HL-60 (cell line): ENCODE data around the gene NMNAT3.

ENCODE experiments used
- GABPA ChIP-seq: IDR thresholded peaks from 2 replicates; pipeline ENCODE4 v1.6.1; 2012; ENCODE audit warnings: low read depth
- POLR2AphosphoS5 ChIP-seq: IDR thresholded peaks from 2 replicates; pipeline ENCODE4 v1.6.1; 2012; ENCODE audit warnings: low read depth
- SPI1 ChIP-seq: IDR thresholded peaks from 2 replicates; pipeline ENCODE4 v1.6.1; 2012; ENCODE audit warnings: low read depth, mild to moderate bottlenecking, borderline replicate concordance
- TF ChIP-seq, protein P1 (sequence below): IDR thresholded peaks from one replicate; pipeline ENCODE4 v1.5.1; 2011; ENCODE audit warnings: low read length, control low read depth, inconsistent platforms; ENCODE audit not compliant: insufficient read depth

DNA sequence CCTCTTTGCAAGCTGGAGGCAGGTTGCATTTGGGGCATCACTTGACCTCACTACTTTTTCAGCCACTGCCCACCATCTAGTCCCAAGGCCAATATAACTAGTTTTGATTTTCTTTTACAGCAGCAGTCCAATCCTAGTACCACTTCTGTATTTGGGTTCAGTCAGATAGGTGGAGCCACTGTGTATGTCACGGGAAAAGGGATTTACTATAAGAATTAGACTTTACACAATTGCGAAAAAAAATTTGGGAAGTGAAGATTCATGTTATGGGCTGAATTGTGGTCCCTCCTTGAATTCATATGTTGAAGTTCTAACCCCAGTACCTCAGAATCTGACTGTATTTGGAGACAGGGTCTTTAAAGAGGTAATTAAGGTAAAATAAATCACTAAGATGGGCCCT, 37.4 kb upstream of the NMNAT3 start:
- TF ChIP-seq POLR2AphosphoS5 (no peak), SPI1 (no peak), GABPA (no peak)
- TF ChIP-seq, protein P1, sequence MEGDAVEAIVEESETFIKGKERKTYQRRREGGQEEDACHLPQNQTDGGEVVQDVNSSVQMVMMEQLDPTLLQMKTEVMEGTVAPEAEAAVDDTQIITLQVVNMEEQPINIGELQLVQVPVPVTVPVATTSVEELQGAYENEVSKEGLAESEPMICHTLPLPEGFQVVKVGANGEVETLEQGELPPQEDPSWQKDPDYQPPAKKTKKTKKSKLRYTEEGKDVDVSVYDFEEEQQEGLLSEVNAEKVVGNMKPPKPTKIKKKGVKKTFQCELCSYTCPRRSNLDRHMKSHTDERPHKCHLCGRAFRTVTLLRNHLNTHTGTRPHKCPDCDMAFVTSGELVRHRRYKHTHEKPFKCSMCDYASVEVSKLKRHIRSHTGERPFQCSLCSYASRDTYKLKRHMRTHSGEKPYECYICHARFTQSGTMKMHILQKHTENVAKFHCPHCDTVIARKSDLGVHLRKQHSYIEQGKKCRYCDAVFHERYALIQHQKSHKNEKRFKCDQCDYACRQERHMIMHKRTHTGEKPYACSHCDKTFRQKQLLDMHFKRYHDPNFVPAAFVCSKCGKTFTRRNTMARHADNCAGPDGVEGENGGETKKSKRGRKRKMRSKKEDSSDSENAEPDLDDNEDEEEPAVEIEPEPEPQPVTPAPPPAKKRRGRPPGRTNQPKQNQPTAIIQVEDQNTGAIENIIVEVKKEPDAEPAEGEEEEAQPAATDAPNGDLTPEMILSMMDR: no peak
